Neural progenitor cell (in vitro differentiated cells): Measurements from ENCODE around the gene BUB1. TPM values are rescaled to one million over a fixed set of nuclear protein-coding genes. Genes with fewer than 3 reads are reported as not detected.

Experiments
- DNase-seq: peaks from one replicate; pipeline ENCODE4 v3.0.0-alpha.2; 2016; ENCODE audit warnings: low spot score
- H2AFZ ChIP-seq: fragments of 200-600 bp; sonication (generic); replicated peaks from 2 replicates; pipeline ENCODE4 v1.6.1; 2016; ENCODE audit warnings: antibody characterized with exemption
- H3F3A ChIP-seq: fragments of 200-600 bp; sonication (generic); 2 replicates; pipeline ENCODE4 v1.6.1; 2016; ENCODE audit warnings: antibody characterized with exemption, low read depth
- H3K27ac ChIP-seq: fragments of 200-600 bp; sonication (generic); 2 replicates; pipeline ENCODE4 v1.5.1; 2016; ENCODE audit warnings: mild to moderate bottlenecking
- H3K27me3 ChIP-seq: fragments of 200-600 bp; sonication (generic); 2 replicates; pipeline ENCODE4 v1.6.1; 2016; ENCODE audit warnings: mild to moderate bottlenecking, moderate library complexity
- H3K36me3 ChIP-seq: fragments of 200-600 bp; sonication (generic); 2 replicates; pipeline ENCODE4 v1.5.1; 2016
- H3K4me1 ChIP-seq: fragments of 200-600 bp; sonication (generic); 2 replicates; pipeline ENCODE4 v1.6.1; 2016; ENCODE audit warnings: mixed run types
- H3K4me2 ChIP-seq: fragments of 200-600 bp; sonication (generic); 2 replicates; pipeline ENCODE4 v1.6.1; 2016
- H3K4me3 ChIP-seq: fragments of 200-600 bp; sonication (generic); 2 replicates; pipeline ENCODE4 v1.5.1; 2016
- H3K79me2 ChIP-seq: fragments of 200-600 bp; sonication (generic); 2 replicates; pipeline ENCODE4 v1.6.1; 2016; ENCODE audit warnings: low read depth
- H3K9ac ChIP-seq: fragments of 200-600 bp; sonication (generic); 2 replicates; pipeline ENCODE4 v1.6.1; 2016
- H3K9me3 ChIP-seq: fragments of 200-600 bp; sonication (generic); 2 replicates; pipeline ENCODE4 v1.5.1; 2016; ENCODE audit warnings: low read depth
- H4K20me1 ChIP-seq: fragments of 200-600 bp; sonication (generic); 2 replicates; pipeline ENCODE4 v1.6.1; 2016; ENCODE audit warnings: low read depth
- H3K27ac Mint-ChIP-seq: 3 replicates; pipeline ENCODE4 v1.8.0; 2021; ENCODE audit warnings: mixed read lengths
- H3K27me3 Mint-ChIP-seq: 2 replicates; pipeline ENCODE4 v1.8.0; 2022; ENCODE audit warnings: low read depth, mild to moderate bottlenecking, inconsistent platforms, moderate library complexity, mixed read lengths; ENCODE audit not compliant: insufficient read depth
- H3K36me3 Mint-ChIP-seq: 3 replicates; pipeline ENCODE4 v1.8.0; 2021; ENCODE audit warnings: mixed read lengths
- H3K4me1 Mint-ChIP-seq: 3 replicates; pipeline ENCODE4 v1.8.0; 2021; ENCODE audit warnings: mixed read lengths
- H3K4me3 Mint-ChIP-seq: 3 replicates; pipeline ENCODE4 v1.8.0; 2021; ENCODE audit warnings: mild to moderate bottlenecking, moderate library complexity, mixed read lengths
- H3K9me3 Mint-ChIP-seq: 3 replicates; pipeline ENCODE4 v1.8.0; 2020; ENCODE audit warnings: mixed read lengths
- CTCF ChIP-seq: fragments of 200-600 bp; sonication (generic); IDR thresholded peaks from 2 replicates; pipeline ENCODE4 v1.5.1; 2017; ENCODE audit warnings: antibody characterized with exemption, mild to moderate bottlenecking
- EZH2 ChIP-seq: fragments of 200-600 bp; sonication (generic); IDR thresholded peaks from 2 replicates; pipeline ENCODE4 v1.6.1; 2017; ENCODE audit warnings: antibody characterized with exemption, mild to moderate bottlenecking, moderate library complexity
- EZH2phosphoT487 ChIP-seq: fragments of 200-600 bp; sonication (generic); IDR thresholded peaks from 2 replicates; pipeline ENCODE4 v1.6.1; 2017; ENCODE audit warnings: antibody characterized with exemption
- total RNA-seq: library from RNA; depleted of rRNA; stranded (reverse); fragments of >200 nt; gene quantifications from 2 replicates; pipeline ENCODE4 v1.2.3, GENCODE V29; 2015; ENCODE audit warnings: low replicate concordance

Gene BUB1
- total RNA-seq, 1 donor from 2014 or later, result 266 TPM

- no peak for TF ChIP-seq EZH2
- TF ChIP-seq CTCF, result no peak
- no peak for TF ChIP-seq EZH2phosphoT487
- no peak overlapping the region for H3K4me3 ChIP-seq
- no peak for DNase-seq
- no peaks in the 10 kb centered on the region for H4K20me1 ChIP-seq
- Mint-ChIP-seq H3K4me1 (peaks cover 3% of the 10 kb centered on the region), H3K36me3 (no peaks in the 10 kb centered on the region), H3K27me3 (peaks cover 5% of the 10 kb centered on the region), H3K4me3 (no peak overlapping the region), H3K27ac (no peak overlapping the region), H3K9me3 (peaks cover under 1% of the 10 kb centered on the region)
- no peaks in the 10 kb centered on the region for H3K9me3 ChIP-seq
- peaks cover 16% of the 10 kb centered on the region for H3F3A ChIP-seq
- no peaks in the 10 kb centered on the region for H3K79me2 ChIP-seq
- H3K36me3 ChIP-seq, result no peaks in the 10 kb centered on the region
- no peaks in the 10 kb centered on the region for H3K27me3 ChIP-seq
- H3K4me2 ChIP-seq, result no peak overlapping the region
- no peak overlapping the region for H3K9ac ChIP-seq
- no peak overlapping the region for H2AFZ ChIP-seq
- no peak overlapping the region for H3K27ac ChIP-seq
- H3K4me1 ChIP-seq, result peaks cover 11% of the 10 kb centered on the region
These were observed 47.5 kb upstream of the BUB1 start for GRCh38 chr2:110725370-110725769.

- Histone ChIP-seq H3K4me2 (no peak overlapping the region), H3K4me1 (peaks cover 11% of the 10 kb centered on the region), H4K20me1 (no peaks in the 10 kb centered on the region), H3K27me3 (no peaks in the 10 kb centered on the region), H3K4me3 (no peak overlapping the region), H2AFZ (no peak overlapping the region), H3K36me3 (no peaks in the 10 kb centered on the region), H3K9ac (no peak overlapping the region), H3K79me2 (no peaks in the 10 kb centered on the region), H3K9me3 (no peaks in the 10 kb centered on the region), H3F3A (peaks cover 14% of the 10 kb centered on the region), H3K27ac (no peak overlapping the region)
- Mint-ChIP-seq H3K9me3 (no peaks in the 10 kb centered on the region), H3K27me3 (peaks cover 7% of the 10 kb centered on the region), H3K27ac (no peak overlapping the region), H3K4me3 (no peak overlapping the region), H3K36me3 (no peaks in the 10 kb centered on the region), H3K4me1 (peaks cover 3% of the 10 kb centered on the region)
- TF ChIP-seq EZH2 (no peak), CTCF (no peak), EZH2phosphoT487 (no peak)
- no peak for DNase-seq
These were observed 47.0 kb upstream of the BUB1 start for GRCh38 chr2:110724820-110725219.

- H3K27ac ChIP-seq, result no peak overlapping the region
- no peaks in the 10 kb centered on the region for H3K9me3 Mint-ChIP-seq
- no peak overlapping the region for H3K4me2 ChIP-seq
- no peaks in the 10 kb centered on the region for H3K4me1 ChIP-seq
- H3K36me3 ChIP-seq, result no peaks in the 10 kb centered on the region
- peaks cover 9% of the 10 kb centered on the region for H3K27me3 Mint-ChIP-seq
- H3K4me3 Mint-ChIP-seq, result no peak overlapping the region
- no peaks in the 10 kb centered on the region for H3K36me3 Mint-ChIP-seq
- no peaks in the 10 kb centered on the region for H3F3A ChIP-seq
- H3K9ac ChIP-seq, result no peak overlapping the region
- no peak overlapping the region for H3K4me3 ChIP-seq
- H3K4me1 Mint-ChIP-seq, result peaks cover 3% of the 10 kb centered on the region
- no peak overlapping the region for H3K27ac Mint-ChIP-seq
- H3K79me2 ChIP-seq, result no peaks in the 10 kb centered on the region
- H2AFZ ChIP-seq, result no peak overlapping the region
- no peaks in the 10 kb centered on the region for H3K27me3 ChIP-seq
- TF ChIP-seq EZH2phosphoT487, result no peak
- no peaks in the 10 kb centered on the region for H3K9me3 ChIP-seq
- no peak for DNase-seq
- H4K20me1 ChIP-seq, result no peaks in the 10 kb centered on the region
These were observed 42.7 kb upstream of the BUB1 start for GRCh38 chr2:110720547-110720946.

GRCh38 chr2:110718990-110719389 is 41.1 kb upstream of the BUB1 start:
- Histone ChIP-seq H3K9me3 (no peaks in the 10 kb centered on the region), H3K79me2 (no peaks in the 10 kb centered on the region), H4K20me1 (no peaks in the 10 kb centered on the region), H3K4me2 (no peak overlapping the region), H3K27me3 (no peaks in the 10 kb centered on the region), H3K4me1 (no peaks in the 10 kb centered on the region), H3K36me3 (no peaks in the 10 kb centered on the region), H3K9ac (no peak overlapping the region), H3K27ac (no peak overlapping the region), H3K4me3 (no peak overlapping the region), H2AFZ (no peak overlapping the region), H3F3A (no peaks in the 10 kb centered on the region)
- no peak for DNase-seq
- H3K4me1 Mint-ChIP-seq, result peaks cover 3% of the 10 kb centered on the region
- H3K27me3 Mint-ChIP-seq, result peaks cover 9% of the 10 kb centered on the region
- H3K4me3 Mint-ChIP-seq, result no peak overlapping the region
- no peak for TF ChIP-seq CTCF
- TF ChIP-seq EZH2phosphoT487, result no peak
- TF ChIP-seq EZH2, result no peak
- no peaks in the 10 kb centered on the region for H3K9me3 Mint-ChIP-seq
- H3K27ac Mint-ChIP-seq, result no peak overlapping the region
- no peaks in the 10 kb centered on the region for H3K36me3 Mint-ChIP-seq
